ENCODE data around the gene TPPP2.
A peak's percentile ranks its signal among the peaks of the same experiment; 100 is the strongest.
"Not testable (repeated sequence)": the region's sequence is repeated elsewhere in the genome, so short reads cannot be mapped to it uniquely, and the experiment has no call there.

Gene TPPP2

GRCh38 chr14:21029917-21030316 lies at the start of gene TPPP2:
Gene TPPP2 (plus strand): TSS chr14:21030217. CDS start chr14:21030582, 365 bp downstream.
- no peak for DNase-seq (ENCODE audit: low read depth)

- no peak for DNase-seq (ENCODE audit: low read depth)
Observed at GRCh38 chr14:20980906-20981305, 49.1 kb upstream of the TPPP2 start.

- no peak for DNase-seq (ENCODE audit: low read depth)
Observed at GRCh38 chr14:20982646-20983369, 47.2 kb upstream of the TPPP2 start.

GRCh38 chr14:20985650-20986049 lies 44.4 kb upstream of the TPPP2 start:
- DNase-seq (ENCODE audit: low read depth) = not testable (repeated sequence)

GRCh38 chr14:20986811-20987210 lies 43.2 kb upstream of the TPPP2 start:
- no peak for DNase-seq (ENCODE audit: low read depth)

GRCh38 chr14:20988717-20989470 lies 41.1 kb upstream of the TPPP2 start:
- DNase-seq (ENCODE audit: low read depth) = no peak

- DNase-seq (ENCODE audit: low read depth) = no peak
Observed at GRCh38 chr14:20989471-20989786, 40.6 kb upstream of the TPPP2 start.

- peak; percentile 78 for DNase-seq (ENCODE audit: low read depth)
Observed at GRCh38 chr14:20989787-20990600, 40.0 kb upstream of the TPPP2 start, which contains the start of gene METTL17. Gene METTL17 (plus strand): TSS chr14:20989980. CDS start chr14:20990003, 23 bp downstream.

- DNase-seq (ENCODE audit: low read depth) = no peak
Observed at GRCh38 chr14:20996521-20996920, 33.5 kb upstream of the TPPP2 start.

GRCh38 chr14:20997115-20997514 lies 32.9 kb upstream of the TPPP2 start:
- DNase-seq (ENCODE audit: low read depth) = no peak

- no peak for DNase-seq (ENCODE audit: low read depth)
Observed at GRCh38 chr14:20997564-20997963, 32.5 kb upstream of the TPPP2 start.

- no peak for DNase-seq (ENCODE audit: low read depth)
Observed at GRCh38 chr14:20998139-20998538, 31.9 kb upstream of the TPPP2 start.

- DNase-seq (ENCODE audit: low read depth) = no peak
Observed at GRCh38 chr14:20998674-20999366, 31.2 kb upstream of the TPPP2 start, which contains the start of gene SLC39A2. Gene SLC39A2 (plus strand): TSS chr14:20999293. CDS start chr14:20999447, 154 bp downstream.

- DNase-seq (ENCODE audit: low read depth) = no peak
Observed at GRCh38 chr14:20999591-20999990, 30.4 kb upstream of the TPPP2 start.

GRCh38 chr14:21001218-21001617 lies 28.8 kb upstream of the TPPP2 start:
- DNase-seq (ENCODE audit: low read depth) = no peak

GRCh38 chr14:21003788-21004346 lies 26.1 kb upstream of the TPPP2 start:
- no peak for DNase-seq (ENCODE audit: low read depth)

GRCh38 chr14:21009721-21010120 lies 20.3 kb upstream of the TPPP2 start:
- not testable (repeated sequence) for DNase-seq (ENCODE audit: low read depth)

- DNase-seq (ENCODE audit: low read depth) = no peak
Observed at GRCh38 chr14:21011136-21011535, 18.9 kb upstream of the TPPP2 start.

GRCh38 chr14:21014761-21015190 lies 15.2 kb upstream of the TPPP2 start:
- peak; percentile 75 for DNase-seq (ENCODE audit: low read depth)

- no peak for DNase-seq (ENCODE audit: low read depth)
Observed at GRCh38 chr14:21015312-21015711, 14.7 kb upstream of the TPPP2 start.

GRCh38 chr14:21016413-21017190 lies 13.4 kb upstream of the TPPP2 start:
- no peak for DNase-seq (ENCODE audit: low read depth)
